Naive thymus-derived CD4-positive, alpha-beta T cell (primary cell): ENCODE results near the gene MMP23B. TPM values are rescaled to one million over a fixed set of nuclear protein-coding genes. Genes with fewer than 3 reads are reported as not detected.

Experiments
- ATAC-seq: fragments of 150-1000 bp; cut with Tn5 transposase; 2 replicates; pipeline ENCODE4 v1.10.0; 2021; ENCODE audit warnings: mild to moderate bottlenecking, moderate library complexity
- CTCF ChIA-PET: fragments of 350-600 bp; sonication (Branson Sonifier 250); formaldehyde crosslinking; loops from one replicate; lab custom pipeline; 2021; ENCODE audit warnings: antibody characterized with exemption; lab: Charles Lee
- POLR2A ChIA-PET: fragments of 350-600 bp; sonication (Branson Sonifier 250); formaldehyde crosslinking; loops from one replicate; lab custom pipeline; 2021; ENCODE audit warnings: antibody characterized with exemption, inconsistent platforms; lab: Charles Lee
- DNase-seq, 9 donors: peaks; one replicate each; pipeline versions ENCODE4 v3.0.0 to v3.0.0-alpha.2; 2020 to 2022; ENCODE audit warnings: mixed read lengths in 1 of 9
- H3K27ac ChIP-seq: one replicate; pipeline ENCODE4 v1.7.0; 2013; ENCODE audit warnings: mild to moderate bottlenecking, low read depth, low read length, moderate library complexity
- H3K27me3 ChIP-seq, 2 donors: one replicate each; pipeline ENCODE4 v1.7.0; 2013; ENCODE audit warnings: low read length in 2 of 2, mild to moderate bottlenecking in 2 of 2, moderate library complexity in 2 of 2; ENCODE audit not compliant: control insufficient read depth in 2 of 2, insufficient read depth in 2 of 2
- H3K36me3 ChIP-seq, 3 experiments: 1 replicate in 2 of 3; 2 replicates in 1 of 3; pipeline ENCODE4 v1.7.0; 2013; ENCODE audit warnings: low read length in 3 of 3, mild to moderate bottlenecking in 3 of 3, moderate library complexity in 1 of 3; ENCODE audit not compliant: insufficient read depth in 3 of 3, control insufficient read depth in 2 of 3
- H3K4me1 ChIP-seq, 2 donors: one replicate each; pipeline ENCODE4 v1.7.0; 2013; ENCODE audit warnings: low read length in 2 of 2, mild to moderate bottlenecking in 2 of 2, moderate library complexity in 1 of 2; ENCODE audit not compliant: control insufficient read depth in 2 of 2, insufficient read depth in 2 of 2
- H3K4me3 ChIP-seq: 2 replicates; pipeline ENCODE4 v1.7.0; 2013; ENCODE audit warnings: mild to moderate bottlenecking, low read length
- H3K9me3 ChIP-seq, 3 experiments: 1 replicate in 2 of 3; 2 replicates in 1 of 3; pipeline ENCODE4 v1.7.0; 2013; ENCODE audit warnings: low read length in 3 of 3; ENCODE audit not compliant: control insufficient read depth in 2 of 3
- H3K27ac Mint-ChIP-seq, 9 donors: one replicate each; pipeline ENCODE4 v1.8.0; 2020 to 2022; ENCODE audit warnings: mixed read lengths in 9 of 9, mild to moderate bottlenecking in 8 of 9, moderate library complexity in 5 of 9, inconsistent platforms in 2 of 9
- H3K27me3 Mint-ChIP-seq, 5 donors: one replicate each; pipeline ENCODE4 v1.8.0; 2021 to 2022; ENCODE audit warnings: mixed read lengths in 5 of 5, mild to moderate bottlenecking in 1 of 5
- H3K36me3 Mint-ChIP-seq, 5 donors: one replicate each; pipeline ENCODE4 v1.8.0; 2020 to 2022; ENCODE audit warnings: mixed read lengths in 5 of 5, mild to moderate bottlenecking in 3 of 5, inconsistent platforms in 1 of 5
- H3K4me1 Mint-ChIP-seq, 7 donors: one replicate each; pipeline ENCODE4 v1.8.0; 2020 to 2022; ENCODE audit warnings: mixed read lengths in 7 of 7, mild to moderate bottlenecking in 3 of 7, inconsistent platforms in 1 of 7
- H3K4me3 Mint-ChIP-seq, 10 donors: one replicate each; pipeline ENCODE4 v1.8.0; 2020 to 2022; ENCODE audit warnings: mild to moderate bottlenecking in 10 of 10, mixed read lengths in 10 of 10, moderate library complexity in 6 of 10, inconsistent platforms in 2 of 10
- H3K9me3 Mint-ChIP-seq, 11 donors: one replicate each; pipeline ENCODE4 v1.8.0; 2020 to 2022; ENCODE audit warnings: mixed read lengths in 11 of 11, mild to moderate bottlenecking in 4 of 11, inconsistent platforms in 1 of 11, moderate library complexity in 1 of 11
- intact Hi-C, 2 donors: fragments of 100-400 bp; cut with micrococcal nuclease; formaldehyde crosslinking; loops; one replicate each; pipeline ENCODE4 v1.15.1; 2023
- polyA plus RNA-seq, 2 donors: library from polyadenylated mRNA; unstranded; fragments of 300-500 nt; fragmentation: Illumina TruSeq; gene quantifications; one replicate each; pipeline ENCODE4 v1.2.3, GENCODE V29; 2021
- total RNA-seq, 6 experiments: library from RNA in 5 of 6; stranded (reverse) in 5 of 6; gene quantifications; 1 replicate in 5 of 6; 2 replicates in 1 of 6; pipeline ENCODE4 v1.2.3 and lab custom pipeline; 2021 to 2026

Gene MMP23B
- total and polyA plus RNA-seq, 7 experiments from 2014 or later = 2.7 to 12.8 (median 4.2) TPM; not detected in 2

DNA sequence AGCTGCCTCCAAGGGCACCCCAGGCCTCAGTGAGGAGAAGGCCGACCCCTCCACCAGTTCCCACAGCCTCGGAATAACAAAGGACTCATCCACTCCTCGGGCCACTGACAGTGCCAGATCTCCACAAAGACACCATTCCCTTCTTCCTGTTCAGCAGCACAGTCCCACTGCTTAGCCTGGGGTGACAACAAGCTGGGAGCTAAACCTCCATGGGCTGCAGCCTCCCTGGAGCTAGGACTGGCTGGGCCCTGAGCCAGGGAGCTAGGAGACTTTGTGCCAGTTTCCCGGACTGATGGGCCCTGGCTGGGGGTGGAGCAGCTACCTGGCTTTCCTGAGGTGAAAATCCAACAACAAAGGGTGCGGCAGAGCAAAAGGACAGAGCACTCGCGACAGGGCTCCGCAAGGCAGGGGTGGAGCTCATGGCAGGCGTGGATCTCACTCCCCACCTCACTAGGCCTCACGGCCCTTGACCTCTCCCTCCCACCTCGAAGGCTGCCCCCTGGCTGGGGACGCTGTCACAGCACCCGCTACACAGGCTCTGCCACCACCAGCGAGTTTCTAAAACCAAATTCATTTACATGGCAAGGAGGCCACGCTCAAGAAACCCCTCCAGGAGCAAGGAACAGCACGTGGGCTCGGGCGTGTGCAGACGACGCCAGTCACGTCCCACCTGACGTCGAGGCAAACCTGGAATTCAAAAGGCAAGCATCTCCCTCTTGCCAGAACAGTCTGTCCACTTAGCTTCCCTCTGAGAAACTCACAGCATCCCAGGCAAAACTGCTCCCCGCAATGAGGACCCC lies 46.8 kb downstream of the MMP23B start:
- intact Hi-C loops = loop anchor here (2.0 to 5.0 kb wide), 2 partner anchors 20 to 229 kb away; partner anchors contain the start of gene CDK11B (in 1 of the 2)
- H3K36me3 Mint-ChIP-seq = peaks cover 0 to 11% (median 0%) of the 10 kb centered on the region in 5 donors
- peaks cover 9 to 10% of the 10 kb centered on the region in 2 donors for H3K4me1 ChIP-seq
- H3K27me3 Mint-ChIP-seq = no peaks in the 10 kb centered on the region
- H3K36me3 ChIP-seq = peaks cover 0 to 16% (median 0%) of the 10 kb centered on the region in 3 experiments
- H3K4me3 ChIP-seq = peak overlapping the region; percentile 77
- CTCF ChIA-PET = interaction anchor here (0.7 kb wide), 1 partner anchor 14 kb away, joined by 3 read pairs; the partner anchor contains the start of gene SLC35E2B
- peak overlapping the region; percentile 91 to 100 (median 96) for H3K27ac Mint-ChIP-seq
- H3K9me3 Mint-ChIP-seq = no peaks in the 10 kb centered on the region
- no peaks in the 10 kb centered on the region for H3K27me3 ChIP-seq
- peak in 6 of 9 donors; percentile 29 to 56 (median 50) for DNase-seq
- POLR2A ChIA-PET = interaction anchor here (0.6 to 2.3 kb wide), 7 partner anchors 9 to 617 kb away, joined by 3 to 6 read pairs (median 4); partner anchors contain the start of gene MIB2
- peaks cover 24 to 43% (median 30%) of the 10 kb centered on the region in 7 donors for H3K4me1 Mint-ChIP-seq
- no peaks in the 10 kb centered on the region for H3K9me3 ChIP-seq
- H3K4me3 Mint-ChIP-seq = peak overlapping the region; percentile 82 to 97 (median 90)
- peak; percentile 56 for ATAC-seq
- peak overlapping the region; percentile 88 for H3K27ac ChIP-seq

- Mint-ChIP-seq H3K27ac (peak overlapping the region in 5 of 9 donors; percentile 8 to 100 (median 74)), H3K4me3 (no peak overlapping the region), H3K27me3 (no peaks in the 10 kb centered on the region), H3K9me3 (no peaks in the 10 kb centered on the region), H3K36me3 (peaks cover 0 to 9% (median 0%) of the 10 kb centered on the region in 5 donors), H3K4me1 (peaks cover 24 to 55% (median 34%) of the 10 kb centered on the region in 7 donors)
- no peak for DNase-seq
- ChIA-PET POLR2A (interaction anchor here (1.1 kb wide), 1 partner anchor 65 kb away, joined by 4 read pairs; the partner anchor contains the start of gene MIB2), CTCF (interaction anchor here (0.7 kb wide), 1 partner anchor 97 kb away, joined by 4 read pairs; no protein-coding TSS in a partner anchor)
- intact Hi-C loops = no loop called here
- peaks cover 0 to 22% (median 0%) of the 10 kb centered on the region in 3 experiments for H3K36me3 ChIP-seq
- no peak overlapping the region for H3K4me3 ChIP-seq
- peaks cover 9 to 10% of the 10 kb centered on the region in 2 donors for H3K4me1 ChIP-seq
- H3K27me3 ChIP-seq = no peaks in the 10 kb centered on the region
- no peak overlapping the region for H3K27ac ChIP-seq
- no peaks in the 10 kb centered on the region for H3K9me3 ChIP-seq
- ATAC-seq = no peak
Observed at GRCh38 chr1:1680031-1680911, 48.3 kb downstream of the MMP23B start.

- ChIA-PET CTCF (no interaction called here), POLR2A (interaction anchor here (1.1 kb wide), 1 partner anchor 65 kb away, joined by 4 read pairs; the partner anchor contains the start of gene MIB2)
- DNase-seq (no peak), ATAC-seq (no peak)
- intact Hi-C loops = no loop called here
- H3K9me3 ChIP-seq = no peaks in the 10 kb centered on the region
- H3K4me3 Mint-ChIP-seq = no peak overlapping the region
- H3K4me1 ChIP-seq = peaks cover 9 to 10% of the 10 kb centered on the region in 2 donors
- H3K4me1 Mint-ChIP-seq = peaks cover 26 to 61% (median 39%) of the 10 kb centered on the region in 7 donors
- H3K36me3 ChIP-seq = peaks cover 0 to 26% (median 0%) of the 10 kb centered on the region in 3 experiments
- H3K36me3 Mint-ChIP-seq = peaks cover 0 to 12% (median 0%) of the 10 kb centered on the region in 5 donors
- H3K9me3 Mint-ChIP-seq = no peaks in the 10 kb centered on the region
- peak overlapping the region in 6 of 9 donors; percentile 20 to 100 (median 64) for H3K27ac Mint-ChIP-seq
- H3K27me3 Mint-ChIP-seq = no peaks in the 10 kb centered on the region
- no peaks in the 10 kb centered on the region for H3K27me3 ChIP-seq
- H3K27ac ChIP-seq = no peak overlapping the region
- H3K4me3 ChIP-seq = no peak overlapping the region
Observed at GRCh38 chr1:1680912-1681273, 48.9 kb downstream of the MMP23B start.

GRCh38 chr1:1683104-1683905 lies 51.3 kb downstream of the MMP23B start:
- no peaks in the 10 kb centered on the region for H3K9me3 ChIP-seq
- peak overlapping the region in 2 of 10 donors; percentile 41 to 42 for H3K4me3 Mint-ChIP-seq
- peaks cover 0 to 31% (median 0%) of the 10 kb centered on the region in 3 experiments for H3K36me3 ChIP-seq
- ChIA-PET CTCF (no interaction called here), POLR2A (no interaction called here)
- H3K27ac Mint-ChIP-seq = peak overlapping the region in 2 of 9 donors; percentile 55 to 63
- H3K4me1 ChIP-seq = peaks cover 5 to 7% of the 10 kb centered on the region in 2 donors
- H3K4me1 Mint-ChIP-seq = peaks cover 18 to 71% (median 47%) of the 10 kb centered on the region in 7 donors
- intact Hi-C loops = no loop called here
- no peaks in the 10 kb centered on the region for H3K27me3 Mint-ChIP-seq
- no peaks in the 10 kb centered on the region for H3K9me3 Mint-ChIP-seq
- H3K27me3 ChIP-seq = no peaks in the 10 kb centered on the region
- peaks cover 0 to 18% (median 2%) of the 10 kb centered on the region in 5 donors for H3K36me3 Mint-ChIP-seq
- H3K4me3 ChIP-seq = no peak overlapping the region
- ATAC-seq = no peak
- no peak overlapping the region for H3K27ac ChIP-seq
- no peak for DNase-seq

Other genes with a start within 250 kb of the MMP23B start
- gene CCNL2, start 232.8 kb upstream of the MMP23B start, total RNA-seq = 100 to 1,000 TPM; 130 to 403 (median 278) TPM
- 10 to 100 TPM; 16.3 to 38.3 TPM for gene CCNL2, start 232.8 kb upstream of the MMP23B start, polyA plus RNA-seq
- 100 to 1,000 TPM in 4 of 5 experiments, 10 to 100 TPM in 1; 91.2 to 135 (median 122) TPM for gene MRPL20, start 224.9 kb upstream of the MMP23B start, total RNA-seq
- 100 to 1,000 TPM; 221 to 239 TPM for gene MRPL20, start 224.9 kb upstream of the MMP23B start, polyA plus RNA-seq
- gene ANKRD65, start 210.9 kb upstream of the MMP23B start, total RNA-seq = not detected
- not detected for gene ANKRD65, start 210.9 kb upstream of the MMP23B start, polyA plus RNA-seq
- gene VWA1, start 196.5 kb upstream of the MMP23B start, total RNA-seq = 1 to 10 TPM in 1 of 5 experiments, under 1 TPM in 1, not detected in 3; 0.15 to 1.2 TPM
- not detected for gene VWA1, start 196.5 kb upstream of the MMP23B start, polyA plus RNA-seq
- gene ATAD3C, start 182.5 kb upstream of the MMP23B start, total RNA-seq = 1 to 10 TPM in 4 of 5 experiments, under 1 TPM in 1; 0.61 to 2.0 (median 1.4) TPM
- under 1 TPM; 0.64 to 0.76 TPM for gene ATAD3C, start 182.5 kb upstream of the MMP23B start, polyA plus RNA-seq
- 10 to 100 TPM; 42.5 to 53.8 (median 51.7) TPM for gene ATAD3B, start 160.4 kb upstream of the MMP23B start, total RNA-seq
- 1 to 10 TPM; 4.5 to 6.1 TPM for gene ATAD3B, start 160.4 kb upstream of the MMP23B start, polyA plus RNA-seq
- gene ATAD3A, start 120.0 kb upstream of the MMP23B start, total RNA-seq = 10 to 100 TPM; 21.0 to 41.3 (median 22.9) TPM
- 10 to 100 TPM in 1 of 2 donors, 1 to 10 TPM in 1; 5.4 to 11.6 TPM for gene ATAD3A, start 120.0 kb upstream of the MMP23B start, polyA plus RNA-seq
- gene TMEM240, start 91.5 kb upstream of the MMP23B start, total RNA-seq = 1 to 10 TPM in 3 of 5 experiments, under 1 TPM in 1, not detected in 1; 0.66 to 2.8 (median 1.7) TPM
- under 1 TPM in 1 of 2 donors, not detected in 1; 0.84 TPM for gene TMEM240, start 91.5 kb upstream of the MMP23B start, polyA plus RNA-seq
- 100 to 1,000 TPM; 121 to 148 (median 137) TPM for gene SSU72, start 57.3 kb upstream of the MMP23B start, total RNA-seq
- gene SSU72, start 57.3 kb upstream of the MMP23B start, polyA plus RNA-seq = 100 to 1,000 TPM; 211 to 267 TPM
- gene FNDC10, start 32.0 kb upstream of the MMP23B start, total RNA-seq = 10 to 100 TPM in 1 of 5 experiments, 1 to 10 TPM in 4; 3.2 to 10.7 (median 4.0) TPM
- 1 to 10 TPM; 1.3 to 1.6 TPM for gene FNDC10, start 32.0 kb upstream of the MMP23B start, polyA plus RNA-seq
- 100 to 1,000 TPM in 2 of 5 experiments, 10 to 100 TPM in 3; 45.6 to 129 (median 65.7) TPM for gene MIB2, start 16.7 kb upstream of the MMP23B start, total RNA-seq
- 10 to 100 TPM; 23.4 to 36.7 TPM for gene MIB2, start 16.7 kb upstream of the MMP23B start, polyA plus RNA-seq
- gene CDK11B, start 26.8 kb downstream of the MMP23B start, total RNA-seq = 10 to 100 TPM; 32.3 to 45.4 (median 41.9) TPM
- gene CDK11B, start 26.8 kb downstream of the MMP23B start, polyA plus RNA-seq = 10 to 100 TPM; 11.8 to 16.5 TPM
- gene SLC35E2B, start 60.6 kb downstream of the MMP23B start, total RNA-seq = 100 to 1,000 TPM in 2 of 5 experiments, 10 to 100 TPM in 3; 69.9 to 138 (median 76.7) TPM
- gene SLC35E2B, start 60.6 kb downstream of the MMP23B start, polyA plus RNA-seq = 10 to 100 TPM; 45.4 to 66.3 TPM
- 100 to 1,000 TPM in 4 of 5 experiments, 10 to 100 TPM in 1; 91.5 to 218 (median 157) TPM for gene CDK11A, start 92.2 kb downstream of the MMP23B start, total RNA-seq
- 10 to 100 TPM in 1 of 2 donors, 1 to 10 TPM in 1; 9.8 to 17.2 TPM for gene CDK11A, start 92.2 kb downstream of the MMP23B start, polyA plus RNA-seq
- 100 to 1,000 TPM in 1 of 5 experiments, 10 to 100 TPM in 4; 45.2 to 115 (median 50.3) TPM for gene NADK, start 146.3 kb downstream of the MMP23B start, total RNA-seq
- gene NADK, start 146.3 kb downstream of the MMP23B start, polyA plus RNA-seq = 10 to 100 TPM; 14.7 to 24.0 TPM